GM12891 (cell line): ENCODE results near the gene DNAH17.

Experiments used
- DNase-seq: peaks from one replicate; pipeline ENCODE4 v3.0.0; 2011; ENCODE audit warnings: low spot score; ENCODE audit not compliant: insufficient read length
- FAIRE-seq: peaks from 2 replicates; lab custom pipeline; 2011; peaks lifted over from hg19 to GRCh38; lab: Jason Lieb, UNC
- PAX5 ChIP-seq: IDR thresholded peaks from 2 replicates; pipeline ENCODE4 v1.6.1; 2011; ENCODE audit warnings: low read length, moderate library complexity, mild to moderate bottlenecking; ENCODE audit not compliant: insufficient read depth, severe bottlenecking
- POLR2A ChIP-seq: IDR thresholded peaks from 2 replicates; pipeline ENCODE4 v1.6.1; 2011; ENCODE audit warnings: low read depth, low read length, control low read depth
- POLR2AphosphoS5 ChIP-seq: IDR thresholded peaks from 2 replicates; pipeline ENCODE4 v1.6.1; 2011; ENCODE audit warnings: low read depth, low read length, control low read depth
- POU2F2 ChIP-seq: IDR thresholded peaks from 2 replicates; pipeline ENCODE4 v1.6.1; 2011; ENCODE audit warnings: low read depth, mild to moderate bottlenecking, control low read depth, low read length, moderate library complexity
- SPI1 ChIP-seq: IDR thresholded peaks from 2 replicates; pipeline ENCODE4 v1.6.1; 2011; ENCODE audit warnings: low read depth, low read length, control low read depth
- TAF1 ChIP-seq: IDR thresholded peaks from 2 replicates; pipeline ENCODE4 v1.6.1; 2011; ENCODE audit warnings: low read depth, low read length, control low read depth

Gene DNAH17

GRCh38 chr17:78538033-78538776 lies 39.0 kb downstream of the DNAH17 start:
- FAIRE-seq (no peak), DNase-seq (no peak)
- TF ChIP-seq SPI1 (no peak), POU2F2 (no peak), POLR2A (no peak), TAF1 (no peak), PAX5 (no peak), POLR2AphosphoS5 (no peak)

DNA sequence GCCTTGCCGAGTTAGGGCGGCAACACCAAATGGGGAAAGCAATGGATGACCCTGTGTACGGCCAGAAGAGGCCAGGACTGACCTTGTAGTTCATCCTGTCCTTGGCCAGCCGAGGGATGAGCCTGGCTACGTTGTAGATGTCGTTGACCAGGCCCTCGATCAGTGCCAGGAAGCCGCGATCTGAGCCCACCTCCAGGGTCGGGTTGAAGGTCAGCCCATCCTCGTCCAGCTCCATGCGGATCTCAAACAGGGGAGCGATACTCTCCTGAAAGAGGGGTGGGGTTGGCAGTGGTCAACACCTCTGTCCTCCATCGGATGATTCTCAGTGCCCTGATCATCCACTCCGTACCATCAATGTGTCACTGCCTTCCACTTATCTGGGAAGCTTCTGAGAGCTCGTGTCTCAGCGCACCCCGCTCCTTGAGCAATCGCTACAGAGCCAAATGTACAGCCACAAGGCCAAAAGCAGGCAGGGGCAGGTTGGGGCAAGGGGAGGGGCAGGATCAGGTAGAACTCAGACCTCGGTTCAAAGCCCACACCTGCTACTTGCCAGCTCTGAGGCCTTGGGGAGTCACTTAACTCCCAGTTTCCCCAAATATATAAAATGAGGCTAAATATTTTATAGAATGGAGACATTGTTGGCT lies 39.9 kb downstream of the DNAH17 start:
- FAIRE-seq (no peak), DNase-seq (no peak)
- TF ChIP-seq POU2F2 (no peak), TAF1 (no peak), SPI1 (no peak), POLR2AphosphoS5 (no peak), PAX5 (no peak), POLR2A (no peak)

DNA sequence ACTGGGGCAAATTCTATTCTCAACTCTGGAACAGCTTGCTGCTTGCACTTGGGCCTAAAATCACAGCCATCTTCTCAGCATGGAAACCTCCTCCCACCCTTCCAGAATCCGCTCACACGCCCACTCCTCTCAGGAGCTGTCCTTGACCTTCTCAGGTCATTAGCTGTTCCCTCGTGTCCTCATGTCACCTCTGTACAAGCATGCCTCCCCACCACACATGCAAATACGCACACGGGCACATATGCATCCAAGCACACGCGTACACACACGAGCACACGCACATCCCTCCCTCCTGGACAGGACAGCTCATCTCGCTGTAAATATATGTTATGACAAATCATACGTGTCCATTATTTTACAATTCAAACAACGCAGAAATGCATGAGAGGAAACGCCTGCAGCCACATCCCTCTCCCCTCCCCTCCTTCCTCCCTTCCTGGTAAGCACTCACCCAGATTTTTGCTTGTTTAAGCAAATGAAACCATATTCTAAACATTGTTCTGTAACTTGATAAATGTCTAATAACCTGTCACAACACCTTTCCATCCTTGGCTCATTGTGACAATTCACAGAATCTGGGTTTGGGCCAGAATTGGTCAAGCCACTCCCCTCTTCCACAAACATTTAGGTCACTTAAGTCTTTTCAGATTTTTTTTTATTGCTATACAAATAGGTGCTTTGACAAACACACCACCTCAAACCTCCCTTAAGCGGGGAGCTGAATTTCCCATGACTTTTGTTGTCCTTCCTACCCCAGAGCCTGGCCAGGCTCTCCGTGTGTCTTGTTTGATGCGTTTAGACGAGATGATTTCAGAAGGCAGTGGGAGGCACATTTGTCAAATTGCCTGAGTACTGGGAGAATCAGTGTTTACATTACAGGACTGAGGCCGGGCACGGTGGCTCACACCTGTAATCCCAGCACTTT lies 41.7 kb downstream of the DNAH17 start:
- DNase-seq = no peak
- no peak for FAIRE-seq
- TF ChIP-seq POLR2A (no peak), POLR2AphosphoS5 (no peak), POU2F2 (no peak), SPI1 (no peak), PAX5 (no peak), TAF1 (no peak)

- TF ChIP-seq TAF1 (no peak), SPI1 (no peak), POLR2A (no peak), PAX5 (no peak), POLR2AphosphoS5 (no peak), POU2F2 (no peak)
- no peak for FAIRE-seq
- no peak for DNase-seq
Observed at GRCh38 chr17:78534492-78535272, 42.5 kb downstream of the DNAH17 start.

DNA sequence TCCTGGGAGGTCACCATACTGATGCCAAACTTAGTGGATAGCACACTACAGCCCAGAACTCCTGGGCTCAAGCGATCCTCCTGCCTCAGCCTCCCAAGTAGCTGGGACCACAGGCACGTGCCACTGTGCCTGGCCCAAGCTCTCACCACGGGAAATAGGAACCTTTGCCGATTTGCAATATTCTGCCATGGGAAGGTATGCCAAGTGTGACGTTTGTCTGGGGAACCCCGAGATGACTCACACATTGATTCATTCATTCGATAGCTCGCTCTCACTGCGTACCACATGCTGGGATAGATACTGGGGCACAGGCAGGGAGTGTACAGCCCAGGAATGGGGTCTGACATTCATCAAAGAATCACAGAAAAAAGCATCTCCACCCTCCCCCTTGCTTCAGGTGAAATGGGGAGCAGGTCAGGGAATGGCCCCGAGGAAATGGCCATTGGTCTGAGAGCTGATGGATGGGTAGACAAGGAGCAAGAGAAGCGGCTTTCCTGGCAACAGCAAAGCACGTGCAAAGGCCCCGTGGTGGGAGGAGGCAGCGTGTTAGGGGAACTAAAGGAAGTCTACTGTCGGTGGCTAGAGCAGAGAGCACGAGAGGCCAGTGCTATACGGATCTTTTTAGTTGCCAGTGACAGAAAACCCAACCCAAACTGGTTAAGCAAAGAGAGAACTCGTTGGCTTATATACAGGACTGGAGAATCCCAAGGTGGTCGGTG lies 44.1 kb downstream of the DNAH17 start:
- no peak for FAIRE-seq
- TF ChIP-seq POLR2A = no peak
- no peak for TF ChIP-seq POU2F2

DNA sequence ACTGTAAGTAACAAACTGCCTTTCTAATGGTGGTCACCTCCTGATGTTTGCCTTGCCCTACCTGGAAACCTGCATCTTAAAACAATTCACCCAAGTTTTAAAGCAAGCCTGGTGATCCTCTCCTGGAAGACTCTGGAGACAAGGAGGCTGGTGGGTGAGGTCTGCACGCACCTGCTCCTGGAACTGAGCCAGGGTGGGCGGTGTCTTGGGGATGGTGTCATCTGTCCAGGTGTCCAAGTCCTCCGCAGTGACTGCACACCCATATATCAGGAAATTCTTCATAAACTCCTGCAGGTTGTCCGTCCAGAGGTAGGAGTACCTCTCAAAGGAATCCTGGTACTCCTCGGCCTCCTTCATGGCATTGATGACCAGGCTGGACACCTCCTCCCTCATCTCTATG lies 44.9 kb downstream of the DNAH17 start:
- no peak for TF ChIP-seq TAF1
- TF ChIP-seq POU2F2 = no peak
- TF ChIP-seq PAX5 = no peak
- no peak for TF ChIP-seq POLR2AphosphoS5
- no peak for TF ChIP-seq POLR2A
- no peak for TF ChIP-seq SPI1
- DNase-seq = no peak
- no peak for FAIRE-seq

More for the DNA sequence above, 44.1 kb downstream of the DNAH17 start:
- DNase-seq = no peak

DNA sequence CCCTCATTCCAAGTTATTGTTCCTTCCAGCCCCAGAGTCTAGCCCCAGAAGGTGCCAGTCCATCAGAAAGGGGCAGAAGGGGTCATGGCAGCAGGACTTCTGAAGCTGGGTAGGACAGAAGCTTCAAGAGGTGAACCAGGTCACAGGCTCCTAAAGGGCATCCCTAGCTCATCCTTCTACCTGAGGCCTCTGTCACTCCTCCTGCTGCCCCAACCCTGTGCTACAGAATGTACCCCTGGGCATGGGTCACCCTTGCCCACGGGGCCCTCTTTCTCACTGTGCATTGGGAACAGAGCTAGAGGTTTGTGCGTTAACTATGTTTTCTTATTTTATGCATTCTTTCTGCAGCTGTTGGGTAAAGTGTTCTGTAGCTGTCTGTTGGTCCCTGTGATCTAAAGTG lies 46.5 kb downstream of the DNAH17 start:
- FAIRE-seq (no peak), DNase-seq (no peak)
- TF ChIP-seq SPI1 (no peak), TAF1 (no peak), POU2F2 (no peak), PAX5 (no peak), POLR2AphosphoS5 (no peak), POLR2A (no peak)

DNA sequence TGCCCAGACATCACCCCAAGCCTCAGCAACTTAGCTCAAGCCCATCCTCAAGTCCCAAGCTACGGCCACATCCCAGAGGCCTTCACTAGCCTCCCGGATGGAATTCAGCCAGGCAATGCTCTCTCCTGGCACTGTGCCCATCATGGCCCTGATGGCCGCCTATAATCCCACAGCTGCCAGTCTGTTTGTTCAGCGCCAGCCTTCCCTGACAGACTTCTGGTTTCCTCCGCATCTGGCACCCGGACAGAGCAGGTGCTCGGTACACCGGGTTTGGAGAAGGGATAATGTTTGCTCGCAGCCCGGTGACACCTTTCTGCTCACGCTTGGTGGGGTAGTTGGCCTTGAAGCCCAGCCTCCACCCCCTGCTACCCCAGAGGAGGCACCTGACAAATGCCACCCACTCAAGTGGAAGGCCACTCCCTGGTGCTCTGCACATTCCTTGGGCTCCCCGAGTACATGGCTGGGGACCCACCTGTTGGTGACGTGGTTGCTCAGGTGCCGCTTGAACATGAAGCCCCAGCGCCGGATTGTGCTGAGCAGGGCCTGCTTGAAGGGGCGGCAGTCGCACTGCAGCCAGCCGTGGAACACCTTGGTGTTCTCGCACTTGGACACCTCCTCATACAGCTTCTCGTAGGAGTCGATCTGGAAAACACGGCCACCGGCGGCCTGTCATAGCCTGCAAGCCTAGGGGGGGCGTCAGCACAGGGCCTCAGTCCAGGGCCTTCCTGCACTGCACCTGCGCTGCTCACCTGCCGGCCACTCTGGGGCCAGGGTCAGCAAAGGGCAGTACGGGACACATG lies 47.1 kb downstream of the DNAH17 start:
- DNase-seq (no peak), FAIRE-seq (no peak)

More for the DNA sequence above, 47.1 kb downstream of the DNAH17 start:
- TF ChIP-seq TAF1 (no peak), POLR2AphosphoS5 (no peak), POLR2A (no peak), POU2F2 (no peak), PAX5 (no peak), SPI1 (no peak)
